OCI-M2 (cell line): ENCODE data around the gene TLL2.

ENCODE experiments used
- DNase-seq: peaks from one replicate; lab custom pipeline; 2025; ENCODE audit not compliant: unreplicated experiment; lab: John Stamatoyannopoulos, UW

The TLL2 gene

GRCh38 chr10:96509017-96509641, 4.6 kb downstream of the TLL2 start:
- no peak for DNase-seq

- no peak for DNase-seq
Measured at GRCh38 chr10:96507044-96507443, 6.7 kb downstream of the TLL2 start.

GRCh38 chr10:96505150-96506136, 8.3 kb downstream of the TLL2 start:
- DNase-seq: no peak

GRCh38 chr10:96502561-96503282, 11.0 kb downstream of the TLL2 start:
- no peak for DNase-seq

GRCh38 chr10:96501985-96502384, 11.7 kb downstream of the TLL2 start:
- no peak for DNase-seq

GRCh38 chr10:96500519-96500918, 13.2 kb downstream of the TLL2 start:
- DNase-seq: no peak

- no peak for DNase-seq
Measured at GRCh38 chr10:96500050-96500449, 13.7 kb downstream of the TLL2 start.

GRCh38 chr10:96497391-96497790, 16.3 kb downstream of the TLL2 start:
- no peak for DNase-seq

GRCh38 chr10:96496281-96496925, 17.3 kb downstream of the TLL2 start:
- no peak for DNase-seq

GRCh38 chr10:96495544-96495943, 18.2 kb downstream of the TLL2 start:
- no peak for DNase-seq

GRCh38 chr10:96494694-96495093, 19.0 kb downstream of the TLL2 start:
- no peak for DNase-seq

GRCh38 chr10:96493871-96494525, 19.7 kb downstream of the TLL2 start:
- no peak for DNase-seq

GRCh38 chr10:96493254-96493653, 20.5 kb downstream of the TLL2 start:
- DNase-seq: no peak

GRCh38 chr10:96491303-96491702, 22.4 kb downstream of the TLL2 start:
- no peak for DNase-seq

- DNase-seq: no peak
Measured at GRCh38 chr10:96488161-96488935, 25.4 kb downstream of the TLL2 start.

GRCh38 chr10:96482815-96483588, 30.7 kb downstream of the TLL2 start:
- DNase-seq: no peak

- no peak for DNase-seq
Measured at GRCh38 chr10:96478355-96478754, 35.4 kb downstream of the TLL2 start.

- DNase-seq: no peak
Measured at GRCh38 chr10:96473866-96474265, 39.9 kb downstream of the TLL2 start.

- no peak for DNase-seq
Measured at GRCh38 chr10:96470116-96470743, 43.5 kb downstream of the TLL2 start.
